Stromal cell of bone marrow (primary cell): ENCODE measurements around the gene RP2.

ENCODE experiments used
- DNase-seq: peaks from one replicate; pipeline ENCODE4 v3.0.0-alpha.2; 2012; ENCODE audit warnings: low read depth

The RP2 gene

DNA sequence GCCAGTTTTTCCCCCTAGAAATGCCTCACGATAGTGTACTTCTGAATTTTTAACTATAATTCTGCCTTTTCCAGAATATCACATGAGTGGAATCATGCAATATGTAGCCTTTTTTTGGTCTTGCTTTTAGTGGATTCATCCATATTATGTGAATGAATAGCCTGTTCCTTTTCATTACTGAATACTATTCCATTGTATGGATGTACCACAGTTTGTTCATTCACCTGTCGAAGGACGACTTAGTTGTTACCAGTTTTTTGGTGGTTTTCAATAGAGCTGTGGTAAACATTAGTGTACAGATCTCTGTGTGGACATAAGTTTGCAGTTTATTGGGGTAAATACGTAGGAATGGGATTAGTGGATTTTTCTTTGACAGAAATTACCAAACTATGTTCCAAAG is 83.4 kb downstream of the RP2 start:
- DNase-seq: no peak

DNA sequence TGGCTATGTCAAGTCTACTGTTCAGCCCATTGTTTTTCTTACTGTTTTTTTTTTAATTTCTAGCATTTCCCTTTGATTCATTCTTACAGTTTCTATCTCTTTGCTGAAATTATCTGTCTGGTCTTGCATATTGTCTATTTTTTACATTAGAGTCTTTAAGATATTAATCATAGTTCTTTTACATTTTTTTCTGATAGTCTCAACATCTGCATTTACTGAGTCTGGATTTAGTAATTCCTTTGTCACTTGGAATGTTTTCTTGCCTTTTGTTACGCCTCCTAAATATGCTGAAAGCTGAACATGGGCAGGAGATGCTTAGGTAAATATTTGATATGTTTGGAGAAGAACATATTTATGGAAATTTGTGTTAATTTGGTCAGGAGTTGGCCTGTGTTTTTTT is 85.8 kb downstream of the RP2 start:
- DNase-seq: no peak

DNA sequence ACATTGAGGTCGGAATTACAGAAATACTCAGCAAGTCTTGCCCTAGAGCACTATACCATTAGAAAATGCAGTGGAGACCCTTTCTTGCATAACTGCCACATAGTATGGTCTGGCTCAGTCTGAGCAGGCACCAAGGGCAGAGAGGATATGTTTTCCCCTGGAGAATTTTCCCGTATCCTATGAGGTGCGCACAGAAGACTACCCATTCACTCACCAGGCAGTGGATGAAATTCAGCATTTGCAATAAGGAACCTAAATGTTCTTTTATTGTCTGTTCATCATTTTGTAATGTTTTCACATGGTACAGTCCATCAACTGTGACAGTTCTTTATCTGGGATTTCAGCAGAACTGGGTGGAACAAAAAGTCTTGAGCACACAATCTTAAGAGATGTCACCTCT is 90.9 kb downstream of the RP2 start:
- no peak for DNase-seq

DNA sequence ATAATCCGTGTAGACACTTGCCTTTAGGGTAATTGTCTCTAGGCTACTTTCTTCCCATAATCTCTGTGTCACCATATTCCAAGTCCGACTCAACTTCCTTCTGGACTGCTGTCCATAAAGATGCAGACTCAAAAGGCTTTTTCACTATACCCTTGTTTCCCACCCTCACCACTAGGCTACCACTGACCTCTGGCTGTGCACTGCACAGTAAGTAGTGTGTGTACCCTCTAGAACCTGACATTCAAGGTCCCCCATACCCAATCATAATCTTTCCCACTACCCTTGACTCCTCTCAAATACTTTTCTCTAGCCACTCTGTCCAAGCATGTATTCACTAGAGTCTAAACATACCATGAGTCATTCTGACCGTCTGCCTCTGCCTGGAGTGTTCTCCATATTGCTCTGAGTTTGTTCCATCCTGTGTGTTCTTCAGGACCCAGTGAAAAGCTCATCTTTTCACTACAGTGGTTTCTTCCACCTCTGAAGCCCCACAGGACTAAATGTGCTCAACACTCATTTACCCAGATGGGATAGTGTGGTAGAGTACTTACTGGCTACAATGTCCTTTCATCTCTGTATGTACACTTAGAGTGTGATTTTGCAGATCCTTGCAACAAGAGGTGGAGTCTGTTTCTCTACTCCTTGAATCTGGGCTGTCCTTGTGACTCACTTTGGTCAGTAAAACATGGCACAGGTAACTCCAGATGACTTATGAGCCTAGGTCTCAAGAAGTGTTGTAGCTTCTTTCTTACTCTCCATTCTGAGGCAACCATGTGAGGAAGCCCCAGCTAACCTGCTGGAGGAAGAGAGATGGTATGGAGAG is 92.8 kb downstream of the RP2 start:
- DNase-seq: no peak
